ES-I3 (cell line): Measurements from ENCODE around the gene ZDHHC11B.

Experiments used
- H3K36me3 ChIP-seq: 2 replicates; pipeline ENCODE4 v1.6.1; 2013; ENCODE audit warnings: mild to moderate bottlenecking, low read length, control low read depth, moderate library complexity; ENCODE audit not compliant: insufficient read depth
- H3K4me1 ChIP-seq: 2 replicates; pipeline ENCODE4 v1.6.1; 2013; ENCODE audit warnings: mild to moderate bottlenecking, control low read depth, low read length; ENCODE audit not compliant: insufficient read depth
- H3K9ac ChIP-seq: 2 replicates; pipeline ENCODE4 v1.6.1; 2013; ENCODE audit warnings: low read depth, mild to moderate bottlenecking, low read length, moderate library complexity
- H3K9me3 ChIP-seq: 2 replicates; pipeline ENCODE4 v1.6.1; 2013; ENCODE audit warnings: mild to moderate bottlenecking, low read length, moderate library complexity; ENCODE audit not compliant: control insufficient read depth, insufficient read depth

The ZDHHC11B gene

GRCh38 chr5:677131-678101 lies 107.1 kb downstream of the ZDHHC11B start:
- H3K36me3 ChIP-seq, result no peaks in the 10 kb centered on the region
- H3K9me3 ChIP-seq, result no peaks in the 10 kb centered on the region
- no peak overlapping the region for H3K9ac ChIP-seq
- no peaks in the 10 kb centered on the region; the same call in 1 of the 2 replicates for H3K4me1 ChIP-seq

GRCh38 chr5:676699-677076 lies 107.8 kb downstream of the ZDHHC11B start:
- Histone ChIP-seq H3K9ac (no peak overlapping the region), H3K36me3 (no peaks in the 10 kb centered on the region), H3K4me1 (no peaks in the 10 kb centered on the region; the same call in 1 of the 2 replicates), H3K9me3 (no peaks in the 10 kb centered on the region)

- Histone ChIP-seq H3K9me3 (no peaks in the 10 kb centered on the region), H3K9ac (no peak overlapping the region), H3K4me1 (no peaks in the 10 kb centered on the region; the same call in 1 of the 2 replicates), H3K36me3 (no peaks in the 10 kb centered on the region)
Measured at GRCh38 chr5:675871-676698, 108.4 kb downstream of the ZDHHC11B start.

- H3K9ac ChIP-seq, result no peak overlapping the region
Measured at GRCh38 chr5:675111-675870, 109.2 kb downstream of the ZDHHC11B start.

GRCh38 chr5:674630-675011 lies 109.9 kb downstream of the ZDHHC11B start:
- peaks cover 3% of the 10 kb centered on the region; the same call in 1 of the 2 replicates for H3K4me1 ChIP-seq
- no peaks in the 10 kb centered on the region for H3K36me3 ChIP-seq
- H3K9me3 ChIP-seq, result no peaks in the 10 kb centered on the region
- no peak overlapping the region for H3K9ac ChIP-seq

More at GRCh38 chr5:675111-675870, 109.2 kb downstream of the ZDHHC11B start:
- Histone ChIP-seq H3K36me3 (no peaks in the 10 kb centered on the region), H3K9me3 (no peaks in the 10 kb centered on the region), H3K4me1 (peaks cover 3% of the 10 kb centered on the region; the same call in 1 of the 2 replicates)

- no peaks in the 10 kb centered on the region for H3K9me3 ChIP-seq
- peaks cover 3% of the 10 kb centered on the region; the same call in 1 of the 2 replicates for H3K4me1 ChIP-seq
- H3K9ac ChIP-seq, result no peak overlapping the region
- no peaks in the 10 kb centered on the region for H3K36me3 ChIP-seq
Measured at GRCh38 chr5:673831-674629, 110.5 kb downstream of the ZDHHC11B start.

GRCh38 chr5:673161-673830 lies 111.2 kb downstream of the ZDHHC11B start:
- no peak overlapping the region for H3K9ac ChIP-seq
- H3K36me3 ChIP-seq, result no peaks in the 10 kb centered on the region
- H3K9me3 ChIP-seq, result no peaks in the 10 kb centered on the region
- H3K4me1 ChIP-seq, result peaks cover 3% of the 10 kb centered on the region; the same call in 1 of the 2 replicates

- Histone ChIP-seq H3K9me3 (no peaks in the 10 kb centered on the region), H3K9ac (no peak overlapping the region), H3K4me1 (peaks cover 3% of the 10 kb centered on the region; the same call in 1 of the 2 replicates), H3K36me3 (no peaks in the 10 kb centered on the region)
Measured at GRCh38 chr5:672329-673160, 112.0 kb downstream of the ZDHHC11B start.

- Histone ChIP-seq H3K9me3 (no peaks in the 10 kb centered on the region), H3K9ac (no peak overlapping the region)
Measured at GRCh38 chr5:671459-672328, 112.8 kb downstream of the ZDHHC11B start.

GRCh38 chr5:670396-671270 lies 113.9 kb downstream of the ZDHHC11B start:
- Histone ChIP-seq H3K9ac (no peak overlapping the region), H3K4me1 (peaks cover 3% of the 10 kb centered on the region; the same call in 1 of the 2 replicates), H3K36me3 (no peaks in the 10 kb centered on the region), H3K9me3 (no peaks in the 10 kb centered on the region)

More at GRCh38 chr5:671459-672328, 112.8 kb downstream of the ZDHHC11B start:
- Histone ChIP-seq H3K36me3 (no peaks in the 10 kb centered on the region), H3K4me1 (peaks cover 3% of the 10 kb centered on the region; the same call in 1 of the 2 replicates)
